HFFc6 (cell line): Measurements from ENCODE around the gene ARSD. TPM values are rescaled to one million over a fixed set of nuclear protein-coding genes. Genes with fewer than 3 reads are reported as not detected.
"Not testable (repeated sequence)": the region's sequence is repeated elsewhere in the genome, so short reads cannot be mapped to it uniquely, and the experiment has no call there.

Source experiments
- DNase-seq: peaks from one replicate; pipeline ENCODE4 v3.0.0-alpha.2; 2018
- H3K27ac Mint-ChIP-seq: 2 replicates; pipeline ENCODE4 v1.8.0; 2020; ENCODE audit warnings: mild to moderate bottlenecking, mixed read lengths
- H3K27me3 Mint-ChIP-seq: 2 replicates; pipeline ENCODE4 v1.8.0; 2021; ENCODE audit warnings: mild to moderate bottlenecking, moderate library complexity, mixed read lengths; ENCODE audit not compliant: insufficient read depth
- H3K36me3 Mint-ChIP-seq: 2 replicates; pipeline ENCODE4 v1.8.0; 2021; ENCODE audit warnings: low read depth, mixed read lengths
- H3K4me1 Mint-ChIP-seq: 2 replicates; pipeline ENCODE4 v1.8.0; 2020; ENCODE audit warnings: low read depth, mixed read lengths
- H3K4me3 Mint-ChIP-seq: 2 replicates; pipeline ENCODE4 v1.8.0; 2020; ENCODE audit warnings: mild to moderate bottlenecking, moderate library complexity, mixed read lengths
- H3K9me3 Mint-ChIP-seq: 2 replicates; pipeline ENCODE4 v1.8.0; 2020; ENCODE audit warnings: mild to moderate bottlenecking, mixed read lengths
- CTCF ChIP-seq: fragments of 200-600 bp; sonication (generic); IDR thresholded peaks from 2 replicates; pipeline ENCODE4 v1.5.0; 2021; ENCODE audit warnings: antibody characterized with exemption, mild to moderate bottlenecking
- total RNA-seq, 6 experiments: library from RNA; stranded (reverse); fragmentation: NEBNext Ultra II Directional; extraction: Animal tissue kit (Norgen Biotek cat#: 25700); gene quantifications; 2 replicates in 1 of 6; 3 replicates in 5 of 6; pipeline ENCODE4 v1.2.3, GENCODE V29; 2021

ARSD gene
- total RNA-seq, 6 experiments from 2014 or later = 8.3 to 13.4 (median 10.4) TPM

GRCh38 chrX:2931155-2931554 lies 2.0 kb upstream of the ARSD start:
- H3K27ac Mint-ChIP-seq = no peak overlapping the region
- TF ChIP-seq CTCF = no peak
- H3K9me3 Mint-ChIP-seq = no peaks in the 10 kb centered on the region
- H3K4me3 Mint-ChIP-seq = no peak overlapping the region
- H3K36me3 Mint-ChIP-seq = no peaks in the 10 kb centered on the region; the same call in 1 of the 2 replicates
- H3K27me3 Mint-ChIP-seq = peaks cover 2% of the 10 kb centered on the region
- no peaks in the 10 kb centered on the region; the same call in 1 of the 2 replicates for H3K4me1 Mint-ChIP-seq
- no peak for DNase-seq

DNA sequence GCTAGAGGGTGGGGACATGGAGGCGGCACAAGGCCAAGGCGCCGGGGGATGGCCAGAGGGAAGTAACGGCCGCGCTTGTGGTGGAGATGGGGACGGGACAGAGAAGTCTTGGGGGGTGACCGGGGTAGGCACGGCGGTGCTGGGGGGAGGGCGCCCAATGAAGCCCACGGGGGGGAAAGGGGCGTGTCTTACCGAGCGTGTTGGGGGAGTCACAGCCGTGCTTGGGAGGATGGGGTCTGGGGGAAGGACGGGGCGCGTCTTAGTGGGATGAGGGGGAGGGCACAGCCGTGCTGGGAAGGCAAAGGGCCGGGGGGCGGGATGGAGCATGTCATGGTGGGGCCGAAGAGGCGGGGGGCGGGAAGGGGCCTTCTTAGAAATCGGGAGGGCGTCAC lies 952 bp downstream of the ARSD start:
- peak overlapping the region; percentile 87 for H3K4me3 Mint-ChIP-seq
- H3K9me3 Mint-ChIP-seq = no peaks in the 10 kb centered on the region
- DNase-seq = no peak
- no peaks in the 10 kb centered on the region; the same call in 1 of the 2 replicates for H3K36me3 Mint-ChIP-seq
- TF ChIP-seq CTCF = no peak
- peaks cover 2% of the 10 kb centered on the region for H3K27me3 Mint-ChIP-seq
- H3K4me1 Mint-ChIP-seq = no peaks in the 10 kb centered on the region; the same call in 1 of the 2 replicates
- H3K27ac Mint-ChIP-seq = peak overlapping the region; percentile 79

GRCh38 chrX:2926664-2927275 lies 2.4 kb downstream of the ARSD start:
- Mint-ChIP-seq H3K36me3 (no peaks in the 10 kb centered on the region; the same call in 1 of the 2 replicates), H3K27me3 (peaks cover 2% of the 10 kb centered on the region), H3K4me3 (no peak overlapping the region), H3K9me3 (no peaks in the 10 kb centered on the region), H3K27ac (no peak overlapping the region), H3K4me1 (peaks cover 7% of the 10 kb centered on the region)
- no peak for DNase-seq
- TF ChIP-seq CTCF = no peak

DNA sequence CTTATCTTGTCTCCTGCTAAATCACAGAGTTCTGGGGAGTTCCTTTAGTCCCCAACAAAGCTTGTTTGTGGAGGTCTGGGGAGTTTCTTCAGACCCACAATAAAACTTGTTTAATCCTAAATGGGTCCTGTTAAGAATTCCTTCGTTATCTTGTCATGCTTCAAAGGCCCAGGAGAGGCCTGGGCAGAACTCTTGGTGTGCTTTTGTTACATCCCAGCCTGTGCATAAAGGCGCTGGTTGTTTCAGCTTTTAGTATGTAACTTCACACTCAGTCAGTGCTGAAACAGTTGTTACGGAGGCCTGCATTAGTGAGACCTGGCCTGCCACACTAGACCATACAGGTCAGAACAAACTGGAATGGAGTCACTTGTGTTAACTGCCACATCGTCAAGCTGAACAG lies 2.9 kb downstream of the ARSD start:
- H3K4me1 Mint-ChIP-seq, H3K9me3 Mint-ChIP-seq, H3K36me3 Mint-ChIP-seq, H3K27me3 Mint-ChIP-seq, H3K4me3 Mint-ChIP-seq, H3K27ac Mint-ChIP-seq, DNase-seq: not testable (repeated sequence)

DNA sequence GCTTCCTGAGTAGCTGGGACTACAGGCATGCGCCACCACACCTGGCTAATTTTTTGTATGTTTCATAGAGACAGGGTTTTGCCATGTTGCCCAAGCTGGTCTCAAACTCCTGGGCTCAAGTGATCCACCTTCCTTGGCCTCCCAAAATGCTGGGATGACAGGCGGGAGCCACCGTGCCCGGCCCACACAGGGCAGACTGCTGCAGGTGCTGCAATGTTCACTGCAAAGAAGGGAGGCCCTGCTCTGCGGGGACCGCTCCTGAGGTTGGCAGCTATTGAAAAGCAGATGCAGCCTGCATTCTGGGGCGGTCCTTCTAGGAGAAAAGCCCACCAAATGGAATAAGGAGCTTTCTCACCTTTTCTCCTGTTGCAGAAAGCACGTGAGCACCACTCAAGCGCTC lies 5.0 kb downstream of the ARSD start:
- no peak for DNase-seq
- Mint-ChIP-seq H3K36me3 (no peaks in the 10 kb centered on the region), H3K9me3 (no peaks in the 10 kb centered on the region), H3K27ac (no peak overlapping the region), H3K4me3 (no peak overlapping the region), H3K4me1 (peaks cover 8% of the 10 kb centered on the region), H3K27me3 (no peaks in the 10 kb centered on the region; the same call in 1 of the 2 replicates)
- TF ChIP-seq CTCF = no peak

DNA sequence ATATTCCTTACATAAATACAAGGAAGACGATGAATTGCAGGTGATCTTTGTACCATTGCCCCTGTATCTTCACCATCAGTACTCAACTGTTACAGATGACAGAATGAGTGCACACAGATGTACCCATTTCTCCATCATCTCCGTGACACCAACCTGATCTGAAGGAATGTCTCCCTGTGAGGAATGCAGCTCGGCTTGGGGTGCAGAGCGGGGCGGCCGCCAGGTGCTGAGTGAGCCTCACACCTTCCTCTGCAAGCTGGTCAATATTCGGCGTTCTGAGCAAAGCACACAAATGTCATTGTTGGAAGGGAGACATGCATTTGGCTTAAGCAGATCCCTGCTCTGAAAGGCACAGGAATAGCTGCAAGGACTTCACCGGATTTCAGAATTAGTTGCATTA lies 7.4 kb downstream of the ARSD start:
- Mint-ChIP-seq H3K36me3 (no peaks in the 10 kb centered on the region), H3K27ac (no peak overlapping the region), H3K9me3 (no peaks in the 10 kb centered on the region), H3K4me3 (no peak overlapping the region), H3K4me1 (peaks cover 8% of the 10 kb centered on the region), H3K27me3 (no peaks in the 10 kb centered on the region)
- no peak for TF ChIP-seq CTCF
- DNase-seq = no peak
